ENCODE measurements around the gene GIPC2.
"Not testable (repeated sequence)": the region's sequence is repeated elsewhere in the genome, so short reads cannot be mapped to it uniquely, and the experiment has no call there.

GIPC2 gene

GRCh38 chr1:78068681-78069283, 23.0 kb downstream of the GIPC2 start:
- DNase-seq (ENCODE audit: low read depth in 2 of 2) = no peak

GRCh38 chr1:78069784-78070183, 24.0 kb downstream of the GIPC2 start:
- DNase-seq (ENCODE audit: low read depth in 2 of 2) = no peak

GRCh38 chr1:78070210-78070609, 24.4 kb downstream of the GIPC2 start:
- no peak for DNase-seq (ENCODE audit: low read depth in 2 of 2)

GRCh38 chr1:78070758-78071157, 25.0 kb downstream of the GIPC2 start:
- DNase-seq (ENCODE audit: low read depth in 2 of 2) = no peak

- no peak for DNase-seq (ENCODE audit: low read depth in 2 of 2)
Observed at GRCh38 chr1:78071696-78072095, 25.9 kb downstream of the GIPC2 start.

- no peak for DNase-seq (ENCODE audit: low read depth in 2 of 2)
Observed at GRCh38 chr1:78072216-78072615, 26.4 kb downstream of the GIPC2 start.

- DNase-seq (ENCODE audit: low read depth in 2 of 2) = no peak
Observed at GRCh38 chr1:78073441-78073840, 27.7 kb downstream of the GIPC2 start.

- DNase-seq (ENCODE audit: low read depth in 2 of 2) = no peak
Observed at GRCh38 chr1:78075621-78076020, 29.9 kb downstream of the GIPC2 start.

GRCh38 chr1:78078358-78078757, 32.6 kb downstream of the GIPC2 start:
- no peak for DNase-seq (ENCODE audit: low read depth in 2 of 2)

GRCh38 chr1:78079580-78079979, 33.8 kb downstream of the GIPC2 start:
- no peak for DNase-seq (ENCODE audit: low read depth in 2 of 2)

- no peak for DNase-seq (ENCODE audit: low read depth in 2 of 2)
Observed at GRCh38 chr1:78080767-78081166, 35.0 kb downstream of the GIPC2 start.

GRCh38 chr1:78081980-78082860, 36.5 kb downstream of the GIPC2 start:
- DNase-seq (ENCODE audit: low read depth in 2 of 2) = no peak

GRCh38 chr1:78084639-78085038, 38.9 kb downstream of the GIPC2 start:
- not testable (repeated sequence) for DNase-seq (ENCODE audit: low read depth in 2 of 2)

GRCh38 chr1:78086697-78087096, 40.9 kb downstream of the GIPC2 start:
- no peak for DNase-seq (ENCODE audit: low read depth in 2 of 2)

GRCh38 chr1:78088015-78088414, 42.2 kb downstream of the GIPC2 start:
- no peak for DNase-seq (ENCODE audit: low read depth in 2 of 2)

- DNase-seq (ENCODE audit: low read depth in 2 of 2) = no peak
Observed at GRCh38 chr1:78088486-78088885, 42.7 kb downstream of the GIPC2 start.

GRCh38 chr1:78089010-78089409, 43.2 kb downstream of the GIPC2 start:
- DNase-seq (ENCODE audit: low read depth in 2 of 2) = no peak

GRCh38 chr1:78090472-78091133, 44.8 kb downstream of the GIPC2 start:
- DNase-seq (ENCODE audit: low read depth in 2 of 2) = no peak

GRCh38 chr1:78091215-78091813, 45.5 kb downstream of the GIPC2 start:
- no peak for DNase-seq (ENCODE audit: low read depth in 2 of 2)

GRCh38 chr1:78091886-78092285, 46.1 kb downstream of the GIPC2 start:
- DNase-seq (ENCODE audit: low read depth in 2 of 2) = no peak

GRCh38 chr1:78092643-78093042, 46.9 kb downstream of the GIPC2 start:
- no peak for DNase-seq (ENCODE audit: low read depth in 2 of 2)

GRCh38 chr1:78093560-78093959, 47.8 kb downstream of the GIPC2 start:
- DNase-seq (ENCODE audit: low read depth in 2 of 2) = no peak
